Ovary (tissue), 9 donors: ENCODE measurements around the gene ADI1. TPM values are rescaled to one million over a fixed set of nuclear protein-coding genes. Genes with fewer than 3 reads are reported as not detected.

Source experiments
- DNase-seq, 5 donors: peaks; one replicate each; pipeline ENCODE4 v3.0.0-alpha.2; 2019 to 2020
- H3K27ac ChIP-seq, 2 donors: fragments of 200-600 bp; one replicate each; pipeline versions ENCODE4 v1.5.1 to v1.8.0; 2019 to 2022
- H3K27me3 ChIP-seq: fragments of 200-600 bp; one replicate; pipeline ENCODE4 v1.8.0; 2022
- H3K36me3 ChIP-seq: fragments of 200-600 bp; sonication (generic); one replicate; pipeline ENCODE4 v1.5.1; 2019
- H3K4me1 ChIP-seq: one replicate; pipeline ENCODE4 v1.8.1; 2013; ENCODE audit warnings: mild to moderate bottlenecking, moderate library complexity; ENCODE audit not compliant: insufficient read depth
- H3K4me3 ChIP-seq: fragments of 200-600 bp; sonication (generic); one replicate; pipeline ENCODE4 v1.5.1; 2017
- H3K9me3 ChIP-seq, 2 donors: fragments of 200-600 bp in 1 of 2; sonication (generic) in 1 of 2; one replicate each; pipeline versions ENCODE4 v1.5.1 to v1.8.1; 2013 to 2019; ENCODE audit warnings: mild to moderate bottlenecking in 1 of 2, moderate library complexity in 1 of 2
- EP300 ChIP-seq: sonication (generic); formaldehyde crosslinking; IDR thresholded peaks from one replicate; pipeline ENCODE4 v1.6.1; 2017; ENCODE audit warnings: antibody characterized with exemption
- POLR2A ChIP-seq: fragments of 450-650 bp; IDR thresholded peaks from one replicate; pipeline ENCODE4 v1.6.1; 2017; ENCODE audit warnings: antibody characterized with exemption, mild to moderate bottlenecking, moderate library complexity
- WGBS, 3 donors: extraction: QIAGEN DNeasy Blood & Tissue Kit in 1 of 3; methylation state at CpG; one replicate each; pipeline versions ENCODE4 v1.1.5 to v1.1.7; 2013 to 2017; 5-methylcytosine and 5-hydroxymethylcytosine counted together
- intact Hi-C, 4 donors: fragments of 100-400 bp; cut with DNase I; formaldehyde crosslinking; loops; one replicate each; pipeline versions ENCODE4 v1.11.0 to v1.15.1; 2022 to 2023
- polyA plus RNA-seq, 2 donors: library from polyadenylated mRNA; stranded (reverse); fragments of 200-250 nt in 1 of 2; fragments of 350-450 nt in 1 of 2; fragmentation: Illumina TruSeq in 1 of 2; extraction: RNeasy Lipid Tissue Mini Kit (QIAGEN cat#74804) in 1 of 2; gene quantifications; one replicate each; pipeline ENCODE4 v1.2.3, GENCODE V29; 2013 to 2014
- total RNA-seq, 7 donors: library from RNA; depleted of rRNA in 2 of 7; stranded (reverse); fragments of >200 nt in 2 of 7; fragmentation: NEBNext Ultra II Directional in 3 of 7; extraction: Animal tissue kit (Norgen Biotek cat#: 25700) in 3 of 7; gene quantifications; one replicate each; pipeline versions ENCODE4 v1.1.0 to v1.2.4, GENCODE V29; 2016 to 2023
- TF ChIP-seq, protein P1 (sequence below), 3 donors: fragments of 450-650 bp in 2 of 3; fragments of 200-600 bp in 1 of 3; IDR thresholded peaks; one replicate each; pipeline versions ENCODE4 v1.5.1 to v1.8.0; 2016 to 2022; ENCODE audit warnings: antibody characterized with exemption in 3 of 3, mild to moderate bottlenecking in 1 of 3
- donor health status: DM: no; HTN: no; CAD: no; lungs with moderate emphysema.
- donor health status: DM: no; HTN: no; CAD: no.
- donor health status: Bipolar disorder and iron deficiency.
- donor health status: DM: yes; HTN: yes; CAD: no.
- donor health status: DM: no; HTN: no; CAD: no.
- donor health status: DM: yes; HTN: yes; CAD: no.

Gene ADI1
- total and polyA plus RNA-seq, 9 donors, result 35.9 to 77.2 (median 51.9) TPM

DNA sequence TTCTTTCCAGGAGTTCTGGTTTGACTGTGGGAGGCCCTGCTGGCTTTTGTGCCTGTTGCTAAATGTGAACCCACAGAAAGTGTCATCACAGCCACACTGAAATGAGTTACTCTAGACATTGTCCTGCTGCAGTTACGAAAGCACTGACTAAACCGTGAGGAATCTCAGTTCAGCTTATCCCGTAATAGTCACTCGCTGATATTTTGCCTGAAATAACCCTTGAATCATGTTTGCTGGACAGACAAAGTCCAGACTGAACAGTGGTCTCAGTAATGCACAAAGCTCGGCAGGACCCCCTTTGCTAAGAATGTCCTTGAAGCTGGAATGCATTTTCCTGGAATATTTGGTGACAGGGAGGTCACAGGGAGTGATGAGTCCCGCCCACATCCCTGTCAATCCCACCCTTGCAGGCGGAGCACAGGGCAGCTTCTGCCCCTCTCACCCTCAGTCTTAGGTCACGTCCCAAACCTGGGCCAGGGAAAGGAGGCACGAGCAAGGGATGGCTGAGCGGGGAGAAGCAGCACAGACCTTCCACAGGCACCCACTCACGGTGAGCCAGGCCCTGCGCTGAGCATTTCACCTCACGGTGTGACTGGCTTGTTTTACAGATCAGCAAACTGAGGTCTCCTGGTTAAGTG is 53.4 kb downstream of the ADI1 start:
- intact Hi-C loops, result no loop called here
- Histone ChIP-seq H3K36me3 (no peaks in the 10 kb centered on the region), H3K27ac (no peak overlapping the region), H3K9me3 (no peaks in the 10 kb centered on the region), H3K4me3 (no peak overlapping the region), H3K4me1 (peaks cover 11% of the 10 kb centered on the region), H3K27me3 (no peaks in the 10 kb centered on the region)
- 68 to 74% (median 74%) methylated on average over 13 of the region's 13 CpGs for WGBS, 3 donors
- no peak for DNase-seq
- TF ChIP-seq POLR2A, result no peak

DNA sequence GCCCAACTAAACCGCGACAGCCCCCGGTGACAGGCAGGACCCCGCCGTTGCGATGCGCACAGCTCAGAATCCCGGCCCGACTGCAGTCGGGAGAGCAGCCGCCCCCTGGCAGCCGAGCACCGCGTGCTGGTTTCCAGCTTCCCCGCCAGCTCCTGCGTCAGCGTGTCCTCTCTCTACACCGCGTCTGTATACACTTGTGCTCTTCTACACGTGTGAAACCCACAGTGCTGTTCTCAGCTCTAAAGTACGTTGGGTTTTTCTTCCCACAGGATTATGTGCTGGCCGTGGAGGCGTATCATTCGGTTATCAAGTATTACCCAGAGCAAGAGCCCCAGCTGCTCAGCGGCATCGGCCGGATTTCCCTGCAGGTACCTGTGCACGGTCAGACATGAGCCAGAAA is 54.0 kb downstream of the ADI1 start:
- Histone ChIP-seq H3K4me1 (peaks cover 8% of the 10 kb centered on the region), H3K4me3 (no peak overlapping the region), H3K27ac (no peak overlapping the region), H3K9me3 (no peaks in the 10 kb centered on the region), H3K27me3 (no peaks in the 10 kb centered on the region), H3K36me3 (no peaks in the 10 kb centered on the region)
- 92 to 94% (median 93%) methylated on average over 28 of the region's 28 CpGs for WGBS, 3 donors
- DNase-seq, result no peak
- intact Hi-C loops, result no loop called here
- TF ChIP-seq, protein P1, sequence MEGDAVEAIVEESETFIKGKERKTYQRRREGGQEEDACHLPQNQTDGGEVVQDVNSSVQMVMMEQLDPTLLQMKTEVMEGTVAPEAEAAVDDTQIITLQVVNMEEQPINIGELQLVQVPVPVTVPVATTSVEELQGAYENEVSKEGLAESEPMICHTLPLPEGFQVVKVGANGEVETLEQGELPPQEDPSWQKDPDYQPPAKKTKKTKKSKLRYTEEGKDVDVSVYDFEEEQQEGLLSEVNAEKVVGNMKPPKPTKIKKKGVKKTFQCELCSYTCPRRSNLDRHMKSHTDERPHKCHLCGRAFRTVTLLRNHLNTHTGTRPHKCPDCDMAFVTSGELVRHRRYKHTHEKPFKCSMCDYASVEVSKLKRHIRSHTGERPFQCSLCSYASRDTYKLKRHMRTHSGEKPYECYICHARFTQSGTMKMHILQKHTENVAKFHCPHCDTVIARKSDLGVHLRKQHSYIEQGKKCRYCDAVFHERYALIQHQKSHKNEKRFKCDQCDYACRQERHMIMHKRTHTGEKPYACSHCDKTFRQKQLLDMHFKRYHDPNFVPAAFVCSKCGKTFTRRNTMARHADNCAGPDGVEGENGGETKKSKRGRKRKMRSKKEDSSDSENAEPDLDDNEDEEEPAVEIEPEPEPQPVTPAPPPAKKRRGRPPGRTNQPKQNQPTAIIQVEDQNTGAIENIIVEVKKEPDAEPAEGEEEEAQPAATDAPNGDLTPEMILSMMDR (IDR thresholded peaks at IDR 0.05), result no peak
- TF ChIP-seq EP300 (no peak), POLR2A (no peak)

DNA sequence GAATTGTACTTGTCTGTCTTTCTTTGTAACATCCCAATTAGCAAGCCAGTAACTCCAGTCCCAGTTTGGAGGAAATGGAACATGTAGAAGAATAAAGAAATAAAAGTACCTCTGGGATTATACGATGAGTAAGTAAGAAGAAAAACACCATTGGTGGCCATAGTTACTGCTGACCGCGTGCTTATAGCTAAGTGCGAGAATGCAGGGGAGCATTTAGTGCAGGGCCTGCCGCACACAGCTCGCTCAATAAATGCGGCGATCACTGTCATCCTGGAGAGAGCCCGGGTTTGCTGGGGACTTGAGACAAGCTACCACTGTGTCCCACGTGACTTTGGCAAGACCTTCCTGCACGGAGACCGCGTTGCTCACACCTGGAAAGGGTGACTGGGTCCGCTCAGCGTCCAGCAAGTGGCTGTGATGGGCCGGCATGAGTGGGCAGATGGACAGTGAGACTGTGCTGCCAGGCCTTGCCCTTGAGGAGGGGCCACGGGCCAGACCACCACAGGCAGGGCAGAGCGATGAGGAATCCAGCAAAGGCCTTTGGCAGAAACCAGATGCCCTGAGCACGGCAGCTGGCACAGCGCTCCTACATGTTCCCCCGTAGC is 54.8 kb downstream of the ADI1 start:
- Histone ChIP-seq H3K27me3 (no peaks in the 10 kb centered on the region), H3K9me3 (no peaks in the 10 kb centered on the region), H3K4me3 (no peak overlapping the region), H3K27ac (no peak overlapping the region), H3K4me1 (peaks cover 4% of the 10 kb centered on the region), H3K36me3 (no peaks in the 10 kb centered on the region)
- DNase-seq, result peak in 1 of 5 donors; percentile 19
- WGBS, 3 donors, result 93 to 96% (median 94%) methylated on average over 21 of the region's 21 CpGs
- intact Hi-C loops, result no loop called here
- no peak for TF ChIP-seq POLR2A
- TF ChIP-seq, protein P1 (IDR thresholded peaks at IDR 0.05), result no peak
- TF ChIP-seq EP300, result no peak

DNA sequence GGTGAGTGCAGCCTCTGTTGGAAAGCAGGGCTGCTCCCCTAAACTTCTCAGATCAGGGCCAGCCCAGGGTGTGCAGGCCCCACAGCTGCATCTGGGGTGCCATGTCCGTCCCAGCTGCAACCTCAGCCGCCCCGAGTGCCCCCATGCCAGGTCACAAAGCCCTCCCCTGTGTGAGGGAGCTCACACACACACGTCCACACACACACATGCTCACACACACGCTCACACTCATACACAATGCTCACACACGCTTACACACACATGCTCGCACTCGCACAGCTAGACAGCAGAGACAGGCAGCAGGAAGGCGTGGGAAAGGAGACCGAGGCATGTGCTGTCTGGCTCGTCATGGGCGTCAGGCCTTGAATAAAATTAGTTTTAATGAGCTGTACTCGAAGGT is 55.4 kb downstream of the ADI1 start:
- TF ChIP-seq EP300 (no peak), POLR2A (no peak)
- TF ChIP-seq, protein P1 (IDR thresholded peaks at IDR 0.05), result no peak
- DNase-seq, result peak in 1 of 5 donors; percentile 15
- H3K9me3 ChIP-seq, result no peaks in the 10 kb centered on the region
- no peak overlapping the region for H3K4me3 ChIP-seq
- H3K27me3 ChIP-seq, result no peaks in the 10 kb centered on the region
- WGBS, 3 donors, result 89 to 93% (median 91%) methylated on average over 13 of the region's 13 CpGs
- no peaks in the 10 kb centered on the region for H3K36me3 ChIP-seq
- H3K4me1 ChIP-seq, result peaks cover 2% of the 10 kb centered on the region
- intact Hi-C loops, result no loop called here
- H3K27ac ChIP-seq, result no peak overlapping the region

DNA sequence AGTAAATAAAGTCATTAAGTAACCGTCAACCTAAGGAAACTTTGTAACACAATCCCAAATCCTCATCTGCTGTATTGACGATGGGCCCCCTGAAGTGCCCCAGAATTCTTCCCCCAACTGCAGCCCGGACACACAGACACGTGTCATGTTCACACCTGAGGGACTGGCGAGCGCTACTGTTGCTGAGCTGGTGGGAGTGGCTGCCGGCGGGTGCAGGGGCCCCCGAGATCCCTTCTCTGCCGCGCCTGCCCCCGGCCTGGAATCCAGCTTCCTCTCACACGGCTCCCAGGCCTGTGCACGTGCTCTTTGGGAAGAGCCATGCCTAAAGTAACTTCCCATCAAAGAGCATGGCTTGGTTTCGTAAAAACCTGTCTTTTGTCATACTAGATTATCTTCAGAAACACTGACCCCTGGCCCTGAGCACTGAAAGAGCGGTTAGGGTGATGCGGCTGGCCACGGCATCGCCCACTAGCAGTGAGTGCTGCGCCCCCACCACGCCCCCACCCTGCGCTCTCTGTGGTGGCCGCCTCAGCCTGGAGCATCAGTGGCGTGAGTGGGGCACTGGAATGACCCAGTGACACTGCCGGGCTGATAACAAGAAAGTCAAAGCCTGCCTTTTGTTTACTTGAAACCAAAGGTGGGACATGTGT is 56.0 kb downstream of the ADI1 start:
- no peaks in the 10 kb centered on the region for H3K9me3 ChIP-seq
- no peak overlapping the region for H3K27ac ChIP-seq
- TF ChIP-seq EP300, result no peak
- no peak for TF ChIP-seq POLR2A
- TF ChIP-seq, protein P1 (IDR thresholded peaks at IDR 0.05), result no peak
- WGBS, 3 donors, result 81 to 85% (median 82%) methylated on average over 25 of the region's 25 CpGs
- no peak overlapping the region for H3K4me3 ChIP-seq
- H3K4me1 ChIP-seq, result peaks cover 2% of the 10 kb centered on the region
- intact Hi-C loops, result no loop called here
- H3K27me3 ChIP-seq, result no peaks in the 10 kb centered on the region
- H3K36me3 ChIP-seq, result no peaks in the 10 kb centered on the region
- DNase-seq, result peak in 2 of 5 donors; percentile 14 to 34
